NCI-H774 (cell line): ENCODE measurements around the gene RDH8.

Experiments used
- DNase-seq: peaks from one replicate; lab custom pipeline; 2025; lab: John Stamatoyannopoulos, UW

Gene RDH8

GRCh38 chr19:10013316-10013715, at the start of gene RDH8:
RDH8 (plus strand) TSS chr19:10013483; CDS start chr19:10013498, 15 bp downstream.
- DNase-seq = no peak

- DNase-seq = no peak
Measured at GRCh38 chr19:9966024-9966423, 47.3 kb upstream of the RDH8 start.

GRCh38 chr19:9966448-9966847, 46.8 kb upstream of the RDH8 start:
- no peak for DNase-seq

GRCh38 chr19:9967326-9967725, 46.0 kb upstream of the RDH8 start:
- no peak for DNase-seq

GRCh38 chr19:9968820-9969687, 44.2 kb upstream of the RDH8 start:
- DNase-seq = no peak

- DNase-seq = no peak
Measured at GRCh38 chr19:9969688-9969975, 43.7 kb upstream of the RDH8 start.

- no peak for DNase-seq
Measured at GRCh38 chr19:9970481-9970880, 42.8 kb upstream of the RDH8 start.

- no peak for DNase-seq
Measured at GRCh38 chr19:9971166-9971897, 42.0 kb upstream of the RDH8 start.

- DNase-seq = no peak
Measured at GRCh38 chr19:9972103-9972502, 41.2 kb upstream of the RDH8 start.

- no peak for DNase-seq
Measured at GRCh38 chr19:9981406-9982260, 31.6 kb upstream of the RDH8 start.

- DNase-seq = no peak
Measured at GRCh38 chr19:9986787-9987281, 26.4 kb upstream of the RDH8 start.

GRCh38 chr19:9989504-9989903, 23.8 kb upstream of the RDH8 start:
- no peak for DNase-seq

- DNase-seq = no peak
Measured at GRCh38 chr19:9991425-9992191, 21.7 kb upstream of the RDH8 start.

- no peak for DNase-seq
Measured at GRCh38 chr19:9995084-9995483, 18.2 kb upstream of the RDH8 start.

GRCh38 chr19:9995999-9996398, 17.3 kb upstream of the RDH8 start:
- DNase-seq = no peak

- no peak for DNase-seq
Measured at GRCh38 chr19:9996541-9996940, 16.7 kb upstream of the RDH8 start.

GRCh38 chr19:10000171-10000826, 13.0 kb upstream of the RDH8 start:
- DNase-seq = peak; percentile 41

GRCh38 chr19:10001899-10002298, 11.4 kb upstream of the RDH8 start:
- DNase-seq = no peak

GRCh38 chr19:10003271-10003670, 10.0 kb upstream of the RDH8 start:
- no peak for DNase-seq

- no peak for DNase-seq
Measured at GRCh38 chr19:10004617-10005016, 8.7 kb upstream of the RDH8 start.
